Kidney glomerular epithelial cell (primary cell): ENCODE measurements around the gene PCBP2.

Source experiments
- DNase-seq: peaks from one replicate; lab custom pipeline; 2025; lab: John Stamatoyannopoulos, UW

Gene PCBP2

DNA sequence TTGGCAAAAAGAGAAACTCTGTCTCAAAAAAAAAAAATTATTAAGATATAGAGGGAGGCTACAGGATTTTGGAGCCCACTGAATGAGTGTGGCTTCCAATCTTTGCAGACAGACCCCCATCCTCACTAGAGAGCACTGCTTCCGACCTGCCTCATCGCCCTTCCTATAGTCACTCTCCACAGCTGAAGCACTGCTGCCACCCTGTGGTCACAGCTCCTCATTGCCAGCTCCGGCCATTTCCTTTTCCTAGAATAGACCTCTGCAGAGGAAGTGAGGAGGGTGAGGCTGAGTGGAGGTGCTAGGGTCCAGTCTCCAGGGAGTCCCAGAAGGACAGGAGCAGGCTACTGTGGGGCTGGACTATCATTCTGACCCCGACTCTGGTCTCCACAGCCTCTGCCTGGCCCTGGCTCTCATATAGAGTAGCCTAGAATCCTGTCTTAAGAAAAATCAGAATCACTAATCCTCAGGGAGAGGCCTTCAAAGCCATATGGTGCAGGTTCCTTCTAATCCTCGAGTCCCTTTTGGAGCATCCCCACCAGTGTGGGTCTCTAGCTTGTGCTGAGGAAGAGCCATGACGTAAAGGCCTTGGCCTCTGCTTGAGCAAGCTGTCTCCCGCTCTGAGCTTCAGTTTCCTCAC, 56.8 kb downstream of the PCBP2 start:
- DNase-seq = peak; percentile 82

DNA sequence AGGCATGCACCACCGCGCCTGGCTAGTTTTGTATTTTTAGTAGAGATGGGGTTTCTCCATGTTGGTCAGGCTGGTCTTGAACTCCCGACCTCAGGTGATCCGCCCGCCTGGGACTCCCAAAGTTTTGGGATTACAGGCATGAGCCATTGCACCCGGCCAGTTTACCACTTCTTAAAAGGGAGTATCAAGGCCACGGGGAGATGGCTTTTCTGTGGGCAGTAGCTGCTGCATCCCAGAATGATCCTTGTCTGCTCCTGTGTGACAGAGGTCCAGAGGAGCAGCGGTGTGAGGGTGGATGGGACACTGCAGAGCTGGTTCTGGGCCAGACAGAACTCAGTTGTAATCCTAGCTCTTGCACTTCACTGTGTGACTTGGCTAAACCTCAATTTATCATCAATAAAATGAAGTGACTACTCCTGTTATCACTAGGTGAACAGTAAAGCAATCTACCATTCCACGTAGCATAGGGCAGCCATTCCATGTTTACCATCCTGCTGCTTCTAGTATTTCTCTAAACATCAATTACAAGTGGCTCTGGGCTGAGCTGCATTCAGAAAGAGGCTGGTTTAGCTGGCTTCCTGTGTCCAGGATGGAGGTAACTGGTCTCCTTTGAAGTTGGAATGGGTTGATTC, 58.4 kb downstream of the PCBP2 start:
- DNase-seq = no peak

DNA sequence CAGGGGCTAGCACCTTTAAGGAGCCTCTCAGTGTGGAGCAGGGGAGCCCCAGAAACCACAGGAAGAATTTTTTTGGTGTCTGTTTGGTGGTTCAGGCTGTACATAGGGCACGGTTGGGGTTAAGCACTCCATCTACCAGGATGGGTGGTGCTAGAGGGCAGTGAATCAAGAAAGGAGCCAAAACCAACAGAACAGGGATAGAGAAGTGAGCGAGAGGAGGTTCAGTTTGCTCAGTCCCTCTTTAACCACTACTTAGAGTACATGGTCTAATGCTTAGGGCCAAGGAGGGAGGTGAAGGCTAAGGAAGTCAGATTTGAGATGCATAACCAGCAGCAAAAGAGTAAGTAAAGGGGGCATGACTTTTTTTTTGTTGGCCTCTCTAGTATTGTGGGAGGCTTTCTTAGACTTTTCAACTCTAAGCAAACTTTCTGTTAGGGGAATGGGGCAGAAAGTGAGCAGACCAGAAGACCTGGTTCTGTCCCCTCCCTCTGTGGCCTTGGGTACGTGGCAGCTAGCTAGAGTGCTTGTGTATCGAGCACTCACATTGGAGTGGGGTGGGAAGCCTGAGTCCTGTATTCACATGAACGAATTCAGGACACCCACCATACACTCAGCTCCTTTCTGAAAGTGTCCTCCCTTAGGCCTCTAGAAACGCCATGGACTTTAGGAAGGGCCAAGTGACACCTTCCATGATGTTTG, 62.0 kb downstream of the PCBP2 start:
- DNase-seq = no peak

DNA sequence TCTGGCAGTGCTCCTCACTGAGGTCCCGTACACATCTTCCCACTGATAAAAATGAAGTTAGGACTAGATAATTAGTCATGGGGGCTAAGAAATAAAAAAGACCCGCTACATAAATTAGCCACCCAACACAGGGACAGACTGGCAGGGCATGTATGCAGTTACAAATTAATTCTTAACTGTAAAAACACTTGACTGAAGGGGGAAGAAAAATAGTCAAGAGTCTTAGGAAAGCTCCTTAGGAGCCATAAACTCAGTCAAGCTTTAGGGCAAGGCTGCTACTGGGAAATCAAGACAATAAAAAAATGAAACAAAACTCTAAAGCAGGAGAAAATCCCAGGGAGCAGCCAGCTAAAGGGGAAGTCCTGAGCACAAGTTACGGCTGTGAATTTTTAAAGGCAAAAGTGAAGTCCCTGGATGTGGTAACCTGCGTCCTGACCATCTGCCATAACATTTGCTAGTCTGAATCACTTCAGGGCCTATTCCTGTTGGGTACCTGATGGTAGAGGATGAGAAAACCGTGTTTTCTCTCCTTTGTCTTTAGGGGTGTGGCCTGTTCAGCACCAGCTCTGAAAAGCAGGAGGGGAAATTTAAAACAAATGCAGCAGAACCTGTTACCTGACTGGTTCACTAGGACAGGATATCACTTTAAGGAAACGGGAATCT, 62.9 kb downstream of the PCBP2 start:
- DNase-seq = no peak

DNA sequence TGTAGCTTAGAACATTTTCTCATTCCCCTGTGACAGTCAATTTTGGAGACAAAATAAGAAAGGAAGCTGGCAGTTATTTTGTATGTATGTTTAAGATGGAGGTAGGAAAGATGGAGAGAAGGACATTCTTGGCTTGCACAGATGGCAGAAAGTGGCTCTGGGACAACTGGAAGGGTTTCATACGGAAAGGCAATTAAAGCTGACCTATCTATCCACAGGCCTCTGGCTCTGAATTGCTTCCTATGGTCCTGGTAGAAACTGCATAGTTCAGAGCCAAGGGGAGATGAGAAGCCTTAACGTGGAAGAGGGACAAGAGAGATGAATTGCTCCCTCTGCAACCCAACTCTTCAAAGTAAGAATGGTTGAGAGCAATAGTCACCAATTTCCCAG, 63.4 kb downstream of the PCBP2 start:
- no peak for DNase-seq

DNA sequence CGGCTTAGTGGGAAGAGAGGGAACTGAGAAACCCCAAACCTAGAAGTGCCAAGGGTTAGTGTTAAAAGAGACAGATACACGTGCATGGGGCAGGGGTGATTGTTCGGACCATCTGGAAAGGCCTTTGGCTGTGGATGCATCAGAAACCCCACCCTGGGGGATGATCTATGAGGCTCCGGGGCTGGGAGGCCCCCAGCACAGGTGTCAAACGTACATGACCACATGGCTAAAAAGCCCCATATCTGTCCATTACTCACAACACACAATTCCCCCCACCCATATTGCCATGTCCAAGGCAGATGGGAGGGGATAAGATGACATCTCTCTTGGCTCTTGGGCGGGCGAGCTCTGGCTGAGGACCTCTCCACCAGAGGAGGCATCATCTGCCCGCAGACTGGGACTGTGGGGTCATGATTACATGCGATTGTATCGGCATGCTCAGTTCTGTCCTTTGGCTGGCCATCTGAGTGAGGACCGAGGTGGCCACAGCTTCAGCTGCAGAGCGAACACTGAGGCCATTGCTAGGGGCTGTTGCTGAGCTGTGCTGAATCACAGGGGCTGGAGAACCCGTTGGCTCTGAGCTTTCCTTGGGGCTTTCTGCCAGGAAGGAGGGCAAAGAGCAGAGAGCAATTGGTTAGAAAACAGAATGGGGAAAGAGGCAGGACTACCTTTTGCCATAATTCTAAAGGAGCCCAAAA, 65.0 kb downstream of the PCBP2 start:
- no peak for DNase-seq

DNA sequence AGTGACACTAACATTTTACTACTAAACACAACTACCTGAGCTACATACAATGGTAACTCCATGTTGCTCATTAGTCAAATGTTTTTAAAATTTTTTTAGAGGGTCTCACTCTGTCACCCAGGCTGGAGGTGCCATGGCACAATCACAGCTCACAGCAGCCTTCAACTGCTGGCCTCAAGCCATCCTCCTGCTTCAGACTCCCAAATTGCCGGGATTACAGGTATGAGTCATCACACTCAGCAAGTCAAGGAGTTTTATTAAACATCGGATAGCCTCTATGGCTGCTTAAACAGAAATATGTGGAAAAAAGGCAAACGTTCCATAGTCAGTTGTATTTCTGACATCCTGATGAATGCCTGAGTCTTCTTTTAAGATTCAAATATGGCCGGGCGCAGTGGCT, 66.5 kb downstream of the PCBP2 start:
- no peak for DNase-seq

DNA sequence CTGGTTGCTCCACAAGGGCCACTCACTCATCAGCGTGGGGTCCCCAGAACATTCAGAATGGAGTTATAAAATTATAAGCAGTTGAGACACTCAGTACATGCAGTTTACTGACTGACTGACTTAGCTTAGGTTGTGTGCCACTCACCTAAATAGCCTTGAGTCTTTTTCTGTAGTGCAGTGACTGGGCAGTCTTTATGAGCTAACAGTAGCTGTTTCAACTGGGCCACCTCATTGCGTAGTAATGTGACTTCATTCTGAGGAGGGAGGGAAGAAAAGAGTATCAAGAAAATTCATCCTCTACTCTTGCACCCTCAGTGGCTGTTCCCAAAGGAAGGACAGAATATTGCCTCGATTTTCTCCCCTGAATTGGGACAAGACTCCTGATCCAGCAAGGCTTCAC, 71.2 kb downstream of the PCBP2 start:
- no peak for DNase-seq

DNA sequence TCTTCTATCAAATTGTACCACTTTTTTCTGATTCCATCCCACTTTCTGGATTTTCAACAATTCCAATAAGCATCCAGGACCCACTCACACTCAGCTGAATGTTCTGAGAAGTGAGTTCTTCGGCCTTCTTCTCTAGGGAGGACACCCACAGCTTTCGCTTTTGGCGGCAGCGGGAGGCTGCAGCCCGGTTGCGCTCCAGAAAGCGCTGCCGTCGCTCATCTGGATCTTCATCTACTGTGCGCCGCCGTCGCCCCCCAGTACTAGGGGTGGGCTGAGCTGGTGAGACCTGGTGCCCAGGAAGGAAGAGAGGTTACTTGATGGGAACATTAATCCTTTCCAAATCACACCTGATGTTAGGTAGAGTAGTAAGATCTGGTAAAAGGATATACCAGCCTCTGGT, 72.6 kb downstream of the PCBP2 start:
- no peak for DNase-seq

DNA sequence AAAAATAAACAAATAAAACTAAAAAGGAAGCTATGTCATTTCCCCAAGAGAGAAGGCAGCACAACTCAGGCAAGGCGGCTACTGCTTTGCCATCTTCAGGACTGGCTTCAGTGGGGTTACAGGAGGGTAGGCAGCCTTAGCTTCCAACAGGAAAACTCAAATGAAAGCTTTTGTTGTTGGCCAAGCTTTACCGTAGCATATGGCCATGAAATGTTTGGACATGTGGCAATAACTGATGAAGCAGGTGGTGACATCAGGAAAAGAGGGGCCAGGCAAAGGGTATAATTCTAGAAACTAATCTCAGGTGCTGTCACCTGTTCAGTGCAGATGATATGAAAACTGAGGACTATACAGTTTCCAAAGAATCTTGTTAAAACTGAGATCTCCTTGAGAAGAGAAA, 78.2 kb downstream of the PCBP2 start:
- no peak for DNase-seq
